ENCODE measurements around the gene GABBR2. TPM values are rescaled to one million over a fixed set of nuclear protein-coding genes. Genes with fewer than 3 reads are reported as not detected.

GABBR2 gene
- total RNA-seq, 1 donor from 2014 or later, result 0.74 TPM

- DNase-seq (ENCODE audit: low spot score in 2 of 2, unreplicated experiment in 2 of 2), result no peak
- H3K4me1 Mint-ChIP-seq, result peaks cover 6% of the 10 kb centered on the region
- no peak overlapping the region for H3K27ac Mint-ChIP-seq
- no peak for TF ChIP-seq CTCF (IDR thresholded peaks at IDR 0.05; ENCODE audit: unreplicated experiment)
- H3K4me3 Mint-ChIP-seq, result no peak overlapping the region
- H3K27me3 Mint-ChIP-seq (ENCODE audit: low read depth), result peaks cover 21% of the 10 kb centered on the region
- H3K36me3 Mint-ChIP-seq, result no peaks in the 10 kb centered on the region
- no peaks in the 10 kb centered on the region for H3K9me3 Mint-ChIP-seq
These were observed 382.1 kb downstream of the GABBR2 start for GRCh38 chr9:98326459-98327248.

- no peak for TF ChIP-seq CTCF (IDR thresholded peaks at IDR 0.05; ENCODE audit: unreplicated experiment)
- no peak overlapping the region for H3K4me3 Mint-ChIP-seq
- DNase-seq (ENCODE audit: low spot score in 2 of 2, unreplicated experiment in 2 of 2), result no peak
- H3K9me3 Mint-ChIP-seq, result no peaks in the 10 kb centered on the region
- H3K4me1 Mint-ChIP-seq, result peaks cover 6% of the 10 kb centered on the region
- H3K27me3 Mint-ChIP-seq (ENCODE audit: low read depth), result peaks cover 8% of the 10 kb centered on the region
- H3K36me3 Mint-ChIP-seq, result no peaks in the 10 kb centered on the region
- no peak overlapping the region for H3K27ac Mint-ChIP-seq
These were observed 383.9 kb downstream of the GABBR2 start for GRCh38 chr9:98324801-98325200.

- Mint-ChIP-seq H3K4me1 (peaks cover 6% of the 10 kb centered on the region), H3K36me3 (no peaks in the 10 kb centered on the region), H3K27me3 (ENCODE audit: low read depth) (peaks cover 2% of the 10 kb centered on the region), H3K27ac (no peak overlapping the region), H3K9me3 (no peaks in the 10 kb centered on the region), H3K4me3 (no peak overlapping the region)
- DNase-seq (ENCODE audit: low spot score in 2 of 2, unreplicated experiment in 2 of 2), result no peak
- TF ChIP-seq CTCF (IDR thresholded peaks at IDR 0.05; ENCODE audit: unreplicated experiment), result no peak
These were observed 385.0 kb downstream of the GABBR2 start for GRCh38 chr9:98323831-98324135.

- Mint-ChIP-seq H3K27ac (no peak overlapping the region), H3K27me3 (ENCODE audit: low read depth) (peaks cover 2% of the 10 kb centered on the region), H3K36me3 (no peaks in the 10 kb centered on the region), H3K9me3 (no peaks in the 10 kb centered on the region), H3K4me1 (peaks cover 6% of the 10 kb centered on the region), H3K4me3 (no peak overlapping the region)
- no peak for DNase-seq (ENCODE audit: low spot score in 2 of 2, unreplicated experiment in 2 of 2)
- no peak for TF ChIP-seq CTCF (IDR thresholded peaks at IDR 0.05; ENCODE audit: unreplicated experiment)
These were observed 385.5 kb downstream of the GABBR2 start for GRCh38 chr9:98323051-98323830.

GRCh38 chr9:98321269-98321668 lies 387.5 kb downstream of the GABBR2 start:
- Mint-ChIP-seq H3K9me3 (no peaks in the 10 kb centered on the region), H3K27me3 (ENCODE audit: low read depth) (peaks cover 2% of the 10 kb centered on the region), H3K27ac (no peak overlapping the region), H3K36me3 (no peaks in the 10 kb centered on the region), H3K4me3 (no peak overlapping the region), H3K4me1 (peaks cover 6% of the 10 kb centered on the region)
- no peak for TF ChIP-seq CTCF (IDR thresholded peaks at IDR 0.05; ENCODE audit: unreplicated experiment)
- no peak for DNase-seq (ENCODE audit: low spot score in 2 of 2, unreplicated experiment in 2 of 2)

All from mesothelial cell of epicardium (in vitro differentiated cells).